ENCODE results near the gene SCN2B.

The SCN2B gene

GRCh38 chr11:118213781-118214180 lies 37.3 kb upstream of the SCN2B start:
- TF ChIP-seq POLR2A (IDR thresholded peaks at IDR 0.05; ENCODE audit: low read length) (no peak), GATA1 (IDR thresholded peaks at IDR 0.05; ENCODE audit: low read depth, low read length) (no peak)
- DNase-seq, result no peak

- TF ChIP-seq POLR2A (IDR thresholded peaks at IDR 0.05; ENCODE audit: low read length) (no peak), GATA1 (IDR thresholded peaks at IDR 0.05; ENCODE audit: low read depth, low read length) (no peak)
- no peak for DNase-seq
Measured at GRCh38 chr11:118213201-118213600, 36.8 kb upstream of the SCN2B start.

- no peak for DNase-seq
- no peak for TF ChIP-seq POLR2A (IDR thresholded peaks at IDR 0.05; ENCODE audit: low read length)
- TF ChIP-seq GATA1 (IDR thresholded peaks at IDR 0.05; ENCODE audit: low read depth, low read length), result no peak
Measured at GRCh38 chr11:118212781-118213191, 36.3 kb upstream of the SCN2B start.

- no peak for TF ChIP-seq POLR2A (IDR thresholded peaks at IDR 0.05; ENCODE audit: low read length)
- no peak for TF ChIP-seq GATA1 (IDR thresholded peaks at IDR 0.05; ENCODE audit: low read depth, low read length)
- DNase-seq, result no peak
Measured at GRCh38 chr11:118212131-118212725, 35.8 kb upstream of the SCN2B start.

- TF ChIP-seq GATA1 (IDR thresholded peaks at IDR 0.05; ENCODE audit: low read depth, low read length) (no peak), POLR2A (IDR thresholded peaks at IDR 0.05; ENCODE audit: low read length) (no peak)
- no peak for DNase-seq
Measured at GRCh38 chr11:118211006-118211405, 34.6 kb upstream of the SCN2B start.

GRCh38 chr11:118210323-118210722 lies 33.9 kb upstream of the SCN2B start:
- TF ChIP-seq GATA1 (IDR thresholded peaks at IDR 0.05; ENCODE audit: low read depth, low read length) (no peak), POLR2A (IDR thresholded peaks at IDR 0.05; ENCODE audit: low read length) (no peak)
- DNase-seq, result no peak

GRCh38 chr11:118209033-118209432 lies 32.6 kb upstream of the SCN2B start:
- no peak for DNase-seq
- no peak for TF ChIP-seq POLR2A (IDR thresholded peaks at IDR 0.05; ENCODE audit: low read length)
- TF ChIP-seq GATA1 (IDR thresholded peaks at IDR 0.05; ENCODE audit: low read depth, low read length), result no peak

GRCh38 chr11:118207079-118207478 lies 30.6 kb upstream of the SCN2B start:
- no peak for DNase-seq
- no peak for TF ChIP-seq GATA1 (IDR thresholded peaks at IDR 0.05; ENCODE audit: low read depth, low read length)
- no peak for TF ChIP-seq POLR2A (IDR thresholded peaks at IDR 0.05; ENCODE audit: low read length)

GRCh38 chr11:118206391-118207031 lies 30.1 kb upstream of the SCN2B start:
- DNase-seq, result no peak
- TF ChIP-seq POLR2A (IDR thresholded peaks at IDR 0.05; ENCODE audit: low read length) (no peak), GATA1 (IDR thresholded peaks at IDR 0.05; ENCODE audit: low read depth, low read length) (no peak)

GRCh38 chr11:118205606-118206378 lies 29.4 kb upstream of the SCN2B start:
- TF ChIP-seq GATA1 (IDR thresholded peaks at IDR 0.05; ENCODE audit: low read depth, low read length), result no peak
- TF ChIP-seq POLR2A (IDR thresholded peaks at IDR 0.05; ENCODE audit: low read length), result no peak
- no peak for DNase-seq

- no peak for DNase-seq
Measured at GRCh38 chr11:118202599-118203422, 26.4 kb upstream of the SCN2B start.

GRCh38 chr11:118201966-118202365 lies 25.5 kb upstream of the SCN2B start:
- DNase-seq, result no peak
- TF ChIP-seq POLR2A (IDR thresholded peaks at IDR 0.05; ENCODE audit: low read length), result no peak
- no peak for TF ChIP-seq GATA1 (IDR thresholded peaks at IDR 0.05; ENCODE audit: low read depth, low read length)

More at GRCh38 chr11:118202599-118203422, 26.4 kb upstream of the SCN2B start:
- TF ChIP-seq GATA1 (IDR thresholded peaks at IDR 0.05; ENCODE audit: low read depth, low read length) (no peak), POLR2A (IDR thresholded peaks at IDR 0.05; ENCODE audit: low read length) (no peak)

- TF ChIP-seq GATA1 (IDR thresholded peaks at IDR 0.05; ENCODE audit: low read depth, low read length), result no peak
- no peak for TF ChIP-seq POLR2A (IDR thresholded peaks at IDR 0.05; ENCODE audit: low read length)
- DNase-seq, result no peak
Measured at GRCh38 chr11:118200901-118201680, 24.7 kb upstream of the SCN2B start.
